Gastrocnemius medialis (tissue), 4 donors: ENCODE results near the gene OAS3. TPM values are rescaled to one million over a fixed set of nuclear protein-coding genes. Genes with fewer than 3 reads are reported as not detected.

Source experiments
- ATAC-seq, 2 donors: fragments of 150-250 bp; one replicate each; pipeline ENCODE4 v1.9.1; 2016
- DNase-seq, 2 donors: peaks; one replicate each; pipeline ENCODE4 v3.0.0-alpha.2; 2019
- H3K27ac ChIP-seq, 4 donors: fragments of 200-600 bp; sonication (generic); 1 replicate in 1 of 4; 2 replicates in 3 of 4; pipeline ENCODE4 v1.5.1; 2016 to 2018; ENCODE audit warnings: mild to moderate bottlenecking in 2 of 4, moderate library complexity in 1 of 4
- H3K27me3 ChIP-seq, 3 donors: fragments of 200-600 bp; sonication (generic) in 2 of 3; 1 replicate in 1 of 3; 2 replicates in 2 of 3; pipeline versions ENCODE4 v1.5.1 to v1.6.0; 2016 to 2019; ENCODE audit warnings: mild to moderate bottlenecking in 1 of 3, moderate library complexity in 1 of 3
- H3K36me3 ChIP-seq, 2 donors: fragments of 200-600 bp; sonication (generic) in 1 of 2; one replicate each; pipeline ENCODE4 v1.5.1; 2017 to 2018
- H3K4me1 ChIP-seq, 2 donors: fragments of 200-600 bp; sonication (generic) in 1 of 2; one replicate each; pipeline ENCODE4 v1.5.1; 2016 to 2017; ENCODE audit warnings: mild to moderate bottlenecking in 2 of 2
- H3K4me3 ChIP-seq, 4 donors: fragments of 200-600 bp; sonication (generic) in 3 of 4; 1 replicate in 1 of 4; 2 replicates in 3 of 4; pipeline ENCODE4 v1.5.1; 2016 to 2019; ENCODE audit warnings: mild to moderate bottlenecking in 2 of 4
- H3K9me3 ChIP-seq, 3 donors: fragments of 200-600 bp; sonication (generic) in 2 of 3; 1 replicate in 1 of 3; 2 replicates in 2 of 3; pipeline ENCODE4 v1.5.1; 2016 to 2019
- POLR2A ChIP-seq, 2 donors: fragments of 450-650 bp; IDR thresholded peaks; one replicate each; pipeline ENCODE4 v1.6.1; 2017; ENCODE audit warnings: antibody characterized with exemption in 2 of 2, mild to moderate bottlenecking in 2 of 2, moderate library complexity in 2 of 2
- in situ Hi-C, 4 donors: fragments of 200-750 bp; cut with MboI; loops; one replicate each; pipeline versions ENCODE4 v1.15.0 to v1.8.0; 2017; ENCODE audit warnings: low sequenced_read_pairs in 4 of 4
- intact Hi-C: fragments of 100-400 bp; cut with DNase I; formaldehyde crosslinking; loops from one replicate; pipeline ENCODE4 v1.15.1; 2023; ENCODE audit warnings: low total_unique reads
- total RNA-seq, 4 donors: library from RNA; depleted of rRNA; stranded (reverse); fragments of >200 nt; gene quantifications; one replicate each; pipeline versions ENCODE4 v1.1.0 to v1.2.3, GENCODE V29; 2016
- TF ChIP-seq, protein P1 (sequence below), 5 experiments: fragments of 450-650 bp in 3 of 5; fragments of 200-600 bp in 2 of 5; sonication (generic) in 2 of 5; IDR thresholded peaks in 4 of 5; conservative IDR thresholded peaks in 1 of 5; 1 replicate in 4 of 5; 2 replicates in 1 of 5; pipeline ENCODE4 v1.5.1; 2016 to 2019; ENCODE audit warnings: antibody characterized with exemption in 5 of 5, mild to moderate bottlenecking in 3 of 5, moderate library complexity in 3 of 5

Gene OAS3
- total RNA-seq, 4 donors from 2014 or later, result 1.4 to 5.3 (median 4.2) TPM

DNA sequence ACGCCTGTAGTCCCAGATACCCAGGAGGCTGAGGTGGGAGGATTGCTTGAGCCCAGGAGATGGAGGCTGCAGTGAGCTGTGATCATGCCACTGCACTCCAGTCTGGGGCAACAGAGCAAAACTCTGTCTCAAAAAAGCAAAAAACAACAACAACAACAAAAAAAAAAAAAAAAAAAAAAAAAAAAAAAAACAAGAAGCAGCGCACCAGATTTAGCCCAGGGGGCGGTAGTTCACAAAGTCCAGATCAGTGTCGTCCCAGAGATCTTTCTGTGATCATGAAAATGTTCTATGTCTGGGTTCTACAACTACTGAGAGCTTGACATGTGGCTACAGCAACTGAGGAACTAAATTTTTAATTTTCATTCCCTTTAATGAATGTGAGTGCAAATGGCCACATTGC lies 67.5 kb downstream of the OAS3 start:
- intact Hi-C loops (no loop called here), in situ Hi-C loops (no loop called here)
- Histone ChIP-seq H3K9me3 (no peaks in the 10 kb centered on the region), H3K4me3 (no peak overlapping the region), H3K4me1 (no peaks in the 10 kb centered on the region), H3K27ac (no peak overlapping the region), H3K36me3 (no peaks in the 10 kb centered on the region), H3K27me3 (no peaks in the 10 kb centered on the region)
- no peak for TF ChIP-seq POLR2A (IDR thresholded peaks at IDR 0.05)
- TF ChIP-seq, protein P1, sequence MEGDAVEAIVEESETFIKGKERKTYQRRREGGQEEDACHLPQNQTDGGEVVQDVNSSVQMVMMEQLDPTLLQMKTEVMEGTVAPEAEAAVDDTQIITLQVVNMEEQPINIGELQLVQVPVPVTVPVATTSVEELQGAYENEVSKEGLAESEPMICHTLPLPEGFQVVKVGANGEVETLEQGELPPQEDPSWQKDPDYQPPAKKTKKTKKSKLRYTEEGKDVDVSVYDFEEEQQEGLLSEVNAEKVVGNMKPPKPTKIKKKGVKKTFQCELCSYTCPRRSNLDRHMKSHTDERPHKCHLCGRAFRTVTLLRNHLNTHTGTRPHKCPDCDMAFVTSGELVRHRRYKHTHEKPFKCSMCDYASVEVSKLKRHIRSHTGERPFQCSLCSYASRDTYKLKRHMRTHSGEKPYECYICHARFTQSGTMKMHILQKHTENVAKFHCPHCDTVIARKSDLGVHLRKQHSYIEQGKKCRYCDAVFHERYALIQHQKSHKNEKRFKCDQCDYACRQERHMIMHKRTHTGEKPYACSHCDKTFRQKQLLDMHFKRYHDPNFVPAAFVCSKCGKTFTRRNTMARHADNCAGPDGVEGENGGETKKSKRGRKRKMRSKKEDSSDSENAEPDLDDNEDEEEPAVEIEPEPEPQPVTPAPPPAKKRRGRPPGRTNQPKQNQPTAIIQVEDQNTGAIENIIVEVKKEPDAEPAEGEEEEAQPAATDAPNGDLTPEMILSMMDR (IDR thresholded peaks at IDR 0.05 in 4 of 5, conservative IDR thresholded peaks at IDR 0.05 in 1 of 5), result no peak
- ATAC-seq, result no peak
- DNase-seq, result no peak

DNA sequence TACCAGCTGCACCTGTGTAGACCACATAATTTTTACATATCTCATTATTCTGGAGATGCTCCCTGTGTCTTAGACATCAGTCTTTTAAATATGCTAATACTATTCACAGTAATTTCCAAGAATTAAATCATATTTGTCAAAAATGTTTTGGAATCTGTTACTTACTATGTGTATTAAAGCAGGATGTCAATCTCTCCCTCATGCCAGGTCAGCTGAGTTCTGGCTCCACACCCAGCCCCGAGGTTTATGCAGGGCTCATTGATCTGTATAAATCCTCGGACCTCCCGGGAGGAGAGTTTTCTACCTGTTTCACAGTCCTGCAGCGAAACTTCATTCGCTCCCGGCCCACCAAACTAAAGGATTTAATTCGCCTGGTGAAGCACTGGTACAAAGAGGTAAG lies 67.9 kb downstream of the OAS3 start:
- H3K4me1 ChIP-seq, result no peaks in the 10 kb centered on the region
- ATAC-seq (no peak), DNase-seq (no peak)
- no peaks in the 10 kb centered on the region for H3K9me3 ChIP-seq
- intact Hi-C loops, result no loop called here
- H3K27ac ChIP-seq, result no peak overlapping the region
- TF ChIP-seq POLR2A (IDR thresholded peaks at IDR 0.05), result no peak
- TF ChIP-seq, protein P1 (IDR thresholded peaks at IDR 0.05 in 4 of 5, conservative IDR thresholded peaks at IDR 0.05 in 1 of 5), result no peak
- in situ Hi-C loops, result no loop called here
- H3K4me3 ChIP-seq, result no peak overlapping the region
- no peaks in the 10 kb centered on the region for H3K36me3 ChIP-seq
- H3K27me3 ChIP-seq, result no peaks in the 10 kb centered on the region

DNA sequence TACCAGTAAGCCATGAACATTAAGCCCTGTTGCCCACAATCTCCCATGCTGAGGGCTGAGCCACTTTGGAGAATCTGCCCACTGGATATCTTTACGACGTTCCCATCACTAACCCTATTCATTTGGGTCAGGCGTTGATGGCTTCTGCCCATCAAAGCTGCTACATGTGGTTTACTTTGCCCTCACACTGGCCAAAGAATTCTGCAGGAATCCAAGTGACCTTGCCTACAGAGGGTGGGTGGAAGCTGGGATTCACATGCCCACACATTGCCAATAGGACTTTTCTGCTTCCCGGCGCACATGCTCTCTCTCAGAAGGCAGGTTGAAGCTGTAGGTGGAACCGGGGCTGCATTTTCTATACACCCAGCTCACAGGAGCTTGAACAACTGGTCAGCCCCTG lies 68.4 kb downstream of the OAS3 start:
- no peaks in the 10 kb centered on the region for H3K36me3 ChIP-seq
- H3K27me3 ChIP-seq, result no peaks in the 10 kb centered on the region
- DNase-seq (no peak), ATAC-seq (no peak)
- H3K9me3 ChIP-seq, result no peaks in the 10 kb centered on the region
- in situ Hi-C loops, result no loop called here
- no peak overlapping the region for H3K27ac ChIP-seq
- no peaks in the 10 kb centered on the region for H3K4me1 ChIP-seq
- no peak overlapping the region for H3K4me3 ChIP-seq
- intact Hi-C loops, result no loop called here
- TF ChIP-seq POLR2A (IDR thresholded peaks at IDR 0.05), result no peak
- TF ChIP-seq, protein P1 (IDR thresholded peaks at IDR 0.05 in 4 of 5, conservative IDR thresholded peaks at IDR 0.05 in 1 of 5), result no peak

DNA sequence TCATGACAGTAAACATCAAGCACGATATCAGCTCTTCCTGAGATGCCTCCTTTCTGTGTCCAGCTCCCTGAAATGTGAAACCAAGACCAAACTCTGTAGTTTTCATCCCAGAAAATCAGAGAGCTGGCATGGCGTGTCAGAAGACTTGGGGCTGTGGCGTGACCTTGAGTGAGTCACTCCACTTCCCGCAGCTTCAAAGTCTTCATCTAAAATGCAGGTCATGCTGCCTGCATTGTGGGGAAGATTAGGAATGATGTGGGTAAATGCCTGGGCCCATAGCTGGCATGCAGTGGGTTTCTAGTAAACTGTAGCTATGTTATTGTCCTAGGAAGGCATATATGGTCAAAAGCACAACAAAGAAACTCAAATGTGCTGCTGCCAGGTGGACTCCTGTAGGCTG lies 68.9 kb downstream of the OAS3 start:
- no peaks in the 10 kb centered on the region for H3K36me3 ChIP-seq
- H3K9me3 ChIP-seq, result no peaks in the 10 kb centered on the region
- in situ Hi-C loops, result no loop called here

DNA sequence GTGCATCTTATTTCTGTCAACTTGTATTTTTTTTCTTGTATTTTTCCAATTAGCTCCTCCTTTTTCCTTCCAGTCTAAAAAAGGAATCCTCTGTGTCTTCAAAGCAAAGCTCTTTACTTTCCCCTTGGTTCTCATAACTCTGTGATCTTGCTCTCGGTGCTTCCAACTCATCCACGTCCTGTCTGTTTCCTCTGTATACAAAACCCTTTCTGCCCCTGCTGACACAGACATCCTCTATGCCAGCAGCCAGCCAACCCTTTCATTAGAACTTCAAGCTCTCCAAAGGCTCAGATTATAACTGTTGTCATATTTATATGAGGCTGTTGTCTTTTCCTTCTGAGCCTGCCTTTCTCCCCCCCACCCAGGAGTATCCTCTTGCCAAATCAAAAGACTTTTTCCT lies 72.4 kb downstream of the OAS3 start:
- H3K27me3 ChIP-seq, result no peaks in the 10 kb centered on the region
- intact Hi-C loops (no loop called here), in situ Hi-C loops (no loop called here)
- no peaks in the 10 kb centered on the region for H3K9me3 ChIP-seq
- no peak overlapping the region for H3K4me3 ChIP-seq
- TF ChIP-seq, protein P1 (IDR thresholded peaks at IDR 0.05 in 4 of 5, conservative IDR thresholded peaks at IDR 0.05 in 1 of 5), result no peak
- no peak for TF ChIP-seq POLR2A (IDR thresholded peaks at IDR 0.05)
- no peak overlapping the region for H3K27ac ChIP-seq
- no peak for ATAC-seq
- DNase-seq, result no peak
- H3K4me1 ChIP-seq, result no peaks in the 10 kb centered on the region
- no peaks in the 10 kb centered on the region for H3K36me3 ChIP-seq

More for the DNA sequence above, 68.9 kb downstream of the OAS3 start:
- Histone ChIP-seq H3K4me1 (no peaks in the 10 kb centered on the region), H3K27ac (no peak overlapping the region), H3K4me3 (no peak overlapping the region), H3K27me3 (no peaks in the 10 kb centered on the region)
- no peak for TF ChIP-seq POLR2A (IDR thresholded peaks at IDR 0.05)
- TF ChIP-seq, protein P1 (IDR thresholded peaks at IDR 0.05 in 4 of 5, conservative IDR thresholded peaks at IDR 0.05 in 1 of 5), result no peak
- ATAC-seq (no peak), DNase-seq (no peak)
- intact Hi-C loops, result no loop called here
